Activated CD8-positive, alpha-beta T cell treated with anti-CD3 and anti-CD28 coated beads for 36 hours (primary cell): ENCODE results near the gene CARD14. TPM values are rescaled to one million over a fixed set of nuclear protein-coding genes. Genes with fewer than 3 reads are reported as not detected.

Source experiments
- ATAC-seq: fragments of 200-7000 bp; cut with Tn5 transposase; one replicate; pipeline ENCODE4 v1.10.0; 2021; ENCODE audit warnings: mild to moderate bottlenecking, moderate library complexity
- CTCF ChIA-PET: fragments of 350-600 bp; sonication (Branson Sonifier 250); formaldehyde crosslinking; loops from one replicate; lab custom pipeline; 2021; ENCODE audit warnings: antibody characterized with exemption; lab: Charles Lee
- POLR2A ChIA-PET: fragments of 350-600 bp; sonication (Branson Sonifier 250); formaldehyde crosslinking; loops from one replicate; lab custom pipeline; 2021; ENCODE audit warnings: antibody characterized with exemption; lab: Charles Lee
- DNase-seq: peaks from one replicate; pipeline ENCODE4 v3.0.0-alpha.2; 2020
- H3K27ac Mint-ChIP-seq: one replicate; pipeline ENCODE4 v1.8.0; 2021; ENCODE audit warnings: mild to moderate bottlenecking, mixed read lengths
- H3K27me3 Mint-ChIP-seq: one replicate; pipeline ENCODE4 v1.8.0; 2021; ENCODE audit warnings: mixed read lengths
- H3K36me3 Mint-ChIP-seq: one replicate; pipeline ENCODE4 v1.8.0; 2021; ENCODE audit warnings: low read depth, mixed read lengths
- H3K4me1 Mint-ChIP-seq: one replicate; pipeline ENCODE4 v1.8.0; 2021; ENCODE audit warnings: low read depth, mixed read lengths
- H3K4me3 Mint-ChIP-seq: one replicate; pipeline ENCODE4 v1.8.0; 2021; ENCODE audit warnings: mild to moderate bottlenecking, moderate library complexity, mixed read lengths
- H3K9me3 Mint-ChIP-seq: one replicate; pipeline ENCODE4 v1.8.0; 2021; ENCODE audit warnings: mixed read lengths
- CTCF ChIP-seq: fragments of 200-600 bp; IDR thresholded peaks from one replicate; pipeline ENCODE4 v1.8.0; 2022; ENCODE audit warnings: antibody characterized with exemption, mild to moderate bottlenecking
- intact Hi-C: fragments of 100-400 bp; cut with micrococcal nuclease; formaldehyde crosslinking; loops from one replicate; pipeline ENCODE4 v1.10.0; 2022
- total RNA-seq, 2 experiments: library from RNA; stranded (reverse); gene quantifications; one replicate each; pipeline ENCODE4 v1.2.3, GENCODE V29; 2021

The CARD14 gene
- total RNA-seq, 2 experiments from 2014 or later: 0.11 to 0.50 TPM

GRCh38 chr17:80212962-80213642 lies 43.3 kb downstream of the CARD14 start:
- TF ChIP-seq CTCF: no peak
- intact Hi-C loops: no loop called here
- H3K9me3 Mint-ChIP-seq: no peaks in the 10 kb centered on the region
- H3K27me3 Mint-ChIP-seq: no peaks in the 10 kb centered on the region
- H3K36me3 Mint-ChIP-seq: peaks cover 11% of the 10 kb centered on the region
- DNase-seq: no peak
- no peak overlapping the region for H3K27ac Mint-ChIP-seq
- H3K4me1 Mint-ChIP-seq: peaks cover 8% of the 10 kb centered on the region
- ChIA-PET POLR2A (no interaction called here), CTCF (interaction anchor here (1.8 kb wide), 1 partner anchor 22 kb away, joined by 4 read pairs; no protein-coding TSS in a partner anchor)
- H3K4me3 Mint-ChIP-seq: no peak overlapping the region
- no peak for ATAC-seq

- ATAC-seq: no peak
- CTCF ChIA-PET: no interaction called here
- Mint-ChIP-seq H3K9me3 (no peaks in the 10 kb centered on the region), H3K4me1 (peaks cover 13% of the 10 kb centered on the region), H3K36me3 (peaks cover 11% of the 10 kb centered on the region), H3K27ac (no peak overlapping the region), H3K27me3 (no peaks in the 10 kb centered on the region), H3K4me3 (no peak overlapping the region)
- no peak for TF ChIP-seq CTCF
- DNase-seq: no peak
- intact Hi-C loops: no loop called here
- POLR2A ChIA-PET: no interaction called here
These were observed 43.8 kb downstream of the CARD14 start for GRCh38 chr17:80213643-80213975.

- no peak overlapping the region for H3K27ac Mint-ChIP-seq
- CTCF ChIA-PET: no interaction called here
- H3K9me3 Mint-ChIP-seq: no peaks in the 10 kb centered on the region
- peaks cover 11% of the 10 kb centered on the region for H3K36me3 Mint-ChIP-seq
- TF ChIP-seq CTCF: no peak
- H3K4me3 Mint-ChIP-seq: no peak overlapping the region
- no peaks in the 10 kb centered on the region for H3K27me3 Mint-ChIP-seq
- POLR2A ChIA-PET: no interaction called here
- ATAC-seq (no peak), DNase-seq (no peak)
- intact Hi-C loops: no loop called here
- peaks cover 19% of the 10 kb centered on the region for H3K4me1 Mint-ChIP-seq
These were observed 44.4 kb downstream of the CARD14 start for GRCh38 chr17:80214012-80214877.

GRCh38 chr17:80214878-80215210 lies 45.0 kb downstream of the CARD14 start:
- CTCF ChIA-PET: no interaction called here
- TF ChIP-seq CTCF: no peak
- Mint-ChIP-seq H3K36me3 (peaks cover 11% of the 10 kb centered on the region), H3K9me3 (no peaks in the 10 kb centered on the region), H3K27ac (no peak overlapping the region), H3K4me3 (no peak overlapping the region), H3K27me3 (no peaks in the 10 kb centered on the region), H3K4me1 (peaks cover 21% of the 10 kb centered on the region)
- DNase-seq (no peak), ATAC-seq (no peak)
- POLR2A ChIA-PET: no interaction called here
- intact Hi-C loops: no loop called here
